GM18909 (cell line): ENCODE measurements around the gene GLIS2.

ENCODE experiments used
- ATAC-seq: cut with Tn5 transposase; IDR thresholded peaks from one replicate; pipeline ENCODE4 v1.9.1; 2021; ENCODE audit warnings: mild to moderate bottlenecking; ENCODE audit not compliant: unreplicated experiment, poor library complexity

Gene GLIS2

GRCh38 chr16:4295581-4295980 lies 20.3 kb upstream of the GLIS2 start:
- no peak for ATAC-seq

DNA sequence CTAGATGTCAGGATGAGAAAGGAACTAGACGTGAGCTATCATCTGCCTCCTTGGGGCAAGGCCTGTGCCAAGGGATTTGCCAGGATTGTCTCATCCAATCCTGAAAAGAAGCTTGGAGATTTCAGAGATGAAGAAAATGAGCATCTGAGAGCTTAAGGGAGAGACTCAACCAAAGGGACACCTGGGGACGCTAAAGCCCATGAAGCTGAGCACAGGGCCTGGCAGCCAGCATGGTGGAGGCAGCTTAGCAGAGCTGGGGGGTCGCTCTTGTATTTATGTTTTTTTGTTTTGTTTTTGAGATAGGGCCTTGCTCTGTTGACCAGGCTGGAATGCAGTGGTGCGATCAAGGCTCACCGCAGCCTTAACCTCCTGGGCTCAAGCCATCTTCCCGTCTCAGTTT lies 18.4 kb upstream of the GLIS2 start:
- ATAC-seq = no peak

DNA sequence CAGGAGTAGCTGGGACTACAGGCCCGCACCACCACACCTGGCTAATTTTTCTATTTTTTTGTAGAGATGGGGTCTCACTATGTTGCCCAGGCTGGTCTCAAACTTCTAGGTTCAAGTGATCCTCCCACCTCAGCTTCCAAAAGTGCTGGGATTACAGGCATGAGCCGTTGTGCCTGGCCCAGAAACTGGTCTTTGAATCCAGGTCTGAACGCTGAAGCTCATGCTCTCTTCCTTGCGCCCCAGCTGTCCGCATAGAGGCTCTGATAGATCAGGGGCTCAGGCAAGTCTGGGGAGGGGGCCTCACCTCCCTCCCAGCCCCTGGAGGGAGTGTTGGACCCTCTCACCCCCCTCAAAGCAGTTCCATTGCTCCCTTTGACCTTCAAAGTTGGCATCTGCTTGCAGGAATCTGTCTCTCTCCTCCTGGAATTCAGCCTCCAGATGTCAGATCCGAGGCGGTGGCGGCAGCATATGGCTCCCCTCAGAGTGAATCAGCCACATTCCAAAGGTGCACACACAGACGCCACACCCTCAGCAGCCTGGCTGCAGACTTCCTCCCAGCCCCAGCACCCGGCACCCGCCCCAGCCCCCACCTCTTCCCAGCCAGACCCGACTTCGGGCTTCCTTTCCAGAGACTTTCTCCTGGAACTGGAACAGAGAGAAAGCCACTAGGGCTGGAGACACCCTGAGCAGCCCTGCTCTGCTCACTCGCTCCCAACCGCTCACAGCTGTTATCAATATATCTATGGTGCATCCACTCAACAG lies 16.9 kb upstream of the GLIS2 start:
- no peak for ATAC-seq

DNA sequence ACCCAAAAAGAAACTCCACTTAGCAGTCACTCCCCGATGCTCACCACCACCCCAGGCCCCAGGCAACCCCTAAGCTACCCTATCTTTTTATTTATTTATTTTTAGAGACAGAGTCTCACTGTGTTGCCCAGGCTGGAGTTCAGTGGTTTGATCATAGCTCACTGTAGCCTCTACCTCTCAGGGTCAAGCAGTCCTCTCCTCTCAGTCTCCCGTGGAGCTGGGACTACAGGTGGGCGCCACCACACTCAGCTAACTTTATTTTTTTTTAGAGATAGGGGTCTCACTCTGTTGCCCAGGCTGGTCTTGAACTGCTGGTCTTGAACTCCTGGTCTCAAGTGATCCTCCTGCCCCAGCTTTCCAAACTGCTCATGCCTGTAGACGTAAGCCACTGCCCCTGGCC lies 14.7 kb upstream of the GLIS2 start:
- no peak for ATAC-seq

GRCh38 chr16:4301968-4302367 lies 13.9 kb upstream of the GLIS2 start:
- ATAC-seq = no peak

DNA sequence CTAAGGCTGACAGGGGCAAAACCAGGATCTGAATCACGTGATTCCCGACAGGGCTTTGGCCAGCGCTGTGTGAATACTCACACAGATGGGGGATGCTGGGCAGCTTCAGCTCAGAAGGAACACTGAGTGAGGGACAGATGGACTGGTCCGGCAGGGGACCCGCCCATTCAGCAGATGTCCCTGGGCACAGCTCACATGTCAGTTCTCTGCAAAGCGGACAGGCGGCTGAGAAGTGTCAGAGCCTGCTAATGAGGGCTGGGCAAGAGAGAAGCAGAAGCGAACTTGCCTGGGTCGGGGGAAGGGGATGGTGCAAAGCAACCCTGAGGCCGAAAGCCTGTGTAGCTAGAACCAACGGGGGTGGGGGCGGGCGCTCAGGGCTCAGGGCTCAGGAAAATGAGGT lies 11.9 kb upstream of the GLIS2 start:
- no peak for ATAC-seq

DNA sequence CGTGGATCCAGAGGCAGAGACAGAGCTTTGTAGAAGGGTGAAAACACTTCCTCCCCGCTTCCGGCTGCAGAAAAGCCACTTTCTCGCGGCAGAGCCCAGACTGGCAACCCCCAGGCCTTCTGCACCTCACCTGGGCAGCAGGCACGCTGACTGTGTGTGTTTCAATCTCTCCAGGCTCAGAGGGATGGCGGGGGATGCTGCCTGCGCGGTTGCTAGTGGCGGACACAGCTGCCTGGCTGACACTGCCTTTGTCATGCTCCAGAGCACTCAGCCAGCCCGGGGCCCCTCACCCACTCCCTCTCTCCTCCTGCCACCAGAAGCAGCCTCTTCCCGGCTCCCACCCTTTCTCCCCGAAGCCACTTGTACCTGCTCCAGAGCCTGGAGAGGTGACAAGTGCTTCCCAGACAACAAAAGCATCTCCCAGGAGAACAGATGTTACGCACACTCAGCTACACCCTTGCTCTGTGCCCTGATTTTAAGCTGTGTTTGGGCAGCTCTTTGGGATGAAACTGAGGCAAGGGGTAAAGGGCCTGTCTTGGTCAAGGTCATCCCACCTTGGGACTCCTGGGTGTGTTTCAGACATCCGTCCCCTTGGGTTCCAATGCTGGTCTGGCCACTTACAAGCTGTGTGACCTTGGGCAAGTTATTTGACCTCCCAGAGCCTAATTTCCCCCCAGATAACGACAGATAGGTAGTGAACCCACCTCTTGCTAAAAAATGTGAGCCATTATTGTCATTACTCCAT lies 9.2 kb upstream of the GLIS2 start:
- no peak for ATAC-seq

DNA sequence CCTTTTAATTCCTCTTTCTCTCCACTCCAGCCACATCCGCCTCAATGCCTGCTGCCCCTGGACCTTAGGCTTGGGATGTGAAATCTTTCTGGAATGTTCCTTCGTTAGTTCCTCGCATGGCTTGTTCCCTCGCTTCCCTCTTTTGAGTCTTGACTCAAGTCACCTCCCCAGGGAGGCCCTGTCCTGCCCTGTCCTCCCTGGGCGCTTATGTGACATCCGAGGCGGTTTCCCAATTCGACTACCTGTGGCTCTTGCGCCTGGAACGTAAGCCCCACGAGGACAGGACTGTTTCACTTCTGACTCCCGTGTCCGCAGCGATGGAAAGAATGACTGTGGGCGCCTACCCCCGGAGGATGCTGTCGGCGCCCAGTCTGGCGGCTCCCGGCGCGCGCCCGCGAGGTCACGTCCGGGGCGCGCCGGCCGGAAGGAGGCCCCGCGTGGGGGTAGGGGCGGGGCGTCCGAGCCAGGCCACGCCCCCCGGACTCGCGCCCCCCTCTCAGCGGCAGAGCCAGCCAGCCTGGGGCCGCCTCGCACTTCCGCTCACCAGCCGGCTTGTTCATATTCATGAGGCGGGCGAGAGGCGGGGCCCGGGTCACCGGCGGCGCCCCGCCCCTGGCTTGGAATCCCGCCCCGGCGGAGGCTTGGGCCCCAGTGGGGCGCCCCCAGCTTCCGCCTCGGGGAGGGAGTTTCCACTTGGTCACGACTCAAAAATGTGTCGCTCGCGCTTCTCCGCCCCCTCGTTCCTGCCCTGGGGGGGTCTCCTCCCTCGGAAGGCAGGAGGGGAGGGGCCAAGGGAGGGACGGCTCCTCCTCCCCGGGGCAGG lies 8.4 kb upstream of the GLIS2 start:
- peak; percentile 90 for ATAC-seq

DNA sequence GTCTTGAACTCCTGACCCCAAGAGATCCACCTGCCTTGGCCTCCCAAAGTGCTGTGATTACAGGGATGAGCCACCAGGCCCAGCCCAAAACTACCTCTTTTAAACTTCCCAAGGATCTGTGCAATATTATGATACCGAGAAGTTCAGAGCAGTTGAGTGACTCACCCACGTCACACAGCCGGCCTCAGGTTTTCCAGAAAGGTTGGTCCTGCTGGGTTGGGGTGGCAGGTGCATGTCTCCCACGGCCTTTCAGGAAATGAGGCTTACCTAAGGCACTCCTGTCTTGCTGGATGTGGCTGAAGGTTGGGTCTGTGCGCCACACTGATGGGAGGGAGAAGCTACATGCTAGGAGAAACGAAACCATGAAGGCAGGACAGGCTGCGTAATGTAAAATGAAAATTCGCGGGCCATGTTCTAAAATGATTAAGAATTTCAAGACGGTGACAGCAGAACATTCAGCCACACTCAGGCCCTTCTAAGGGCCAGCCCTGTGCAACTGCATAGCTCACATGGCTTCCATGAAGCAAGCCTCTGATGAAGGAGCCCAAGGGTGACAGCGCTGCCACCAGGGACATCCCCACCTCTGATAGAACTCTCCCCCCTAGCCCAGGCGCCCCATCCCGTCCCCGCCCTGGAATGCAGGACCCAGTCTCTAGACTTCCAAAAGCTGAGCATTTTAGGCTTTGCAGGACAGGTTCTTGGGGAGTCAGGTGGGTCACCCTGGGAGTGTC lies 6.6 kb upstream of the GLIS2 start:
- no peak for ATAC-seq

DNA sequence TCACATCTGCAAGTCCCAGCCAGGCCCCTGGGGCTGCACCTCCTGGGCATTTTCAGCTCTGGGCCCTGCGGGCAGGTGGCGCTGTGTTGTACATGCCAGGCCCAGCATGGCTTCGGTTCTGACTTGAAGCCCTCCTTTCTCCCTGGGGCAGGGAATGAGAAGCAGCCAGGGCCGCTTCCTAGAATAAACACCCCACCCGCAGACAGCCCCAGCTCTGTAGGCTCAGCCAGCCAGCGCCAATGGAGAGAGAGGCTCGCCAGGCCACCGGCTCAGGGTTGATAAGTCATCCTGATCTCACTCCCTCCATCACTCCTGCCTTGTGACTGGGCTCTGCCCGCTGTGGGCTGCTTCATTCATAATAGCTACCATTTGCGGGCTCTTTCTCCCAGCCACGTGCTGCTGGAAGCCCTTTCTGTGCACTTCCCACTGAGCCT lies 6.0 kb upstream of the GLIS2 start:
- no peak for ATAC-seq

GRCh38 chr16:4313563-4314531 lies 2.0 kb upstream of the GLIS2 start:
- ATAC-seq = no peak

DNA sequence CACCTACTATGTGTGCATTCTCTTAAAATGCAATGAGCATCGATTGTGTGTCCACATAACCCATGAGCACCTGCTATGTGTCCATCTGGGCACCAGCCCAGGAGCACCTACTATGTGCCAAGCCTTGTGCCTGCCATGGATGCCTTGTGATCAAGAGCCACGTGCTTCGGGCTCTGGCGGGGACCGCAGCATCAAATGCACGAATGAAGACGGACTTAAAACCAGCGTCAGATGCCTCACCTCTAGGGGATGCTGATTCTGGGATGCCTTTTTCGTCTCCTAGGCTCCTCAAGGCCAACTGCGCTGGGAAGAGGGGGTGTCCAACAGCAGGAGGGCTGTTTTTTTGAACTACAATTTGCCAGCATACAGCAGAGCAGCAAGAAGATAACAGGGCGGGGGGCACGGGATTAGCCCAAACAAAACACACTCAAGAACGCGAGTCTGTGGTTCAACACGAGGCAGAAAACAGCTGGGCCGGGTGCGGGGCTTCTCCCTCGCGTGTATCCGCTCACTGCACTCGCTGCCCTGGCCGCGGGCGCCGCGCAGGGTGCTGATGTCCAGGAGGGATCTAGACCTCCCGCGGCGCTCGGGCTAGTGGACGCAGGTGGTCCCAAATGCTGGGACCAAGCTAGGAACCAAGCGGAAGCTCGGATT lies 1.2 kb upstream of the GLIS2 start:
- no peak for ATAC-seq

- ATAC-seq = no peak
These were observed 419 bp downstream of the GLIS2 start for GRCh38 chr16:4316108-4316863.

GRCh38 chr16:4316864-4317531 lies 1.1 kb downstream of the GLIS2 start:
- no peak for ATAC-seq

GRCh38 chr16:4317532-4318450 lies 1.9 kb downstream of the GLIS2 start:
- ATAC-seq = no peak

GRCh38 chr16:4318451-4318910 lies 2.6 kb downstream of the GLIS2 start:
- ATAC-seq = no peak
